ENCODE results near the gene TLK2.

Gene TLK2

GRCh38 chr17:62653002-62653825 is 174.6 kb downstream of the TLK2 start:
- Histone ChIP-seq H3K4me3 (ENCODE audit: low read length) (peak overlapping the region; percentile 62), H3K9me3 (replicated peaks; ENCODE audit: low read length) (no peaks in the 10 kb centered on the region), H3K4me2 (ENCODE audit: low read length) (peak overlapping the region; percentile 86), H3K4me1 (ENCODE audit: control insufficient read depth, insufficient read depth, low read length) (peaks cover 62% of the 10 kb centered on the region), H3K36me3 (ENCODE audit: insufficient read depth, low read length) (peaks cover 23% of the 10 kb centered on the region), H3K27me3 (ENCODE audit: control insufficient read depth, insufficient read depth, low read length) (no peaks in the 10 kb centered on the region), H3K9ac (ENCODE audit: low read depth, low read length) (peak overlapping the region; percentile 77)

- H3K4me1 ChIP-seq (ENCODE audit: control insufficient read depth, insufficient read depth, low read length): peaks cover 54% of the 10 kb centered on the region
- H3K36me3 ChIP-seq (ENCODE audit: insufficient read depth, low read length): peaks cover 28% of the 10 kb centered on the region
- H3K4me3 ChIP-seq (ENCODE audit: low read length): peak overlapping the region; percentile 53
- H3K9me3 ChIP-seq (replicated peaks; ENCODE audit: low read length): no peaks in the 10 kb centered on the region
- no peaks in the 10 kb centered on the region for H3K27me3 ChIP-seq (ENCODE audit: control insufficient read depth, insufficient read depth, low read length)
- H3K4me2 ChIP-seq (ENCODE audit: low read length): peak overlapping the region; percentile 86
- H3K9ac ChIP-seq (ENCODE audit: low read depth, low read length): peak overlapping the region; percentile 77
Observed at GRCh38 chr17:62653826-62654761, 175.5 kb downstream of the TLK2 start.

- no peaks in the 10 kb centered on the region for H3K9me3 ChIP-seq (replicated peaks; ENCODE audit: low read length)
- H3K4me2 ChIP-seq (ENCODE audit: low read length): no peak overlapping the region
- H3K4me3 ChIP-seq (ENCODE audit: low read length): no peak overlapping the region
- H3K27me3 ChIP-seq (ENCODE audit: control insufficient read depth, insufficient read depth, low read length): no peaks in the 10 kb centered on the region
- H3K4me1 ChIP-seq (ENCODE audit: control insufficient read depth, insufficient read depth, low read length): peaks cover 48% of the 10 kb centered on the region
- peaks cover 38% of the 10 kb centered on the region for H3K36me3 ChIP-seq (ENCODE audit: insufficient read depth, low read length)
- no peak overlapping the region for H3K9ac ChIP-seq (ENCODE audit: low read depth, low read length)
Observed at GRCh38 chr17:62655656-62656055, 177.0 kb downstream of the TLK2 start.

- peaks cover 41% of the 10 kb centered on the region for H3K36me3 ChIP-seq (ENCODE audit: insufficient read depth, low read length)
- H3K9me3 ChIP-seq (replicated peaks; ENCODE audit: low read length): peaks cover 5% of the 10 kb centered on the region
- H3K4me3 ChIP-seq (ENCODE audit: low read length): no peak overlapping the region
- no peak overlapping the region for H3K4me2 ChIP-seq (ENCODE audit: low read length)
- no peaks in the 10 kb centered on the region for H3K27me3 ChIP-seq (ENCODE audit: control insufficient read depth, insufficient read depth, low read length)
- H3K9ac ChIP-seq (ENCODE audit: low read depth, low read length): no peak overlapping the region
- peaks cover 40% of the 10 kb centered on the region for H3K4me1 ChIP-seq (ENCODE audit: control insufficient read depth, insufficient read depth, low read length)
Observed at GRCh38 chr17:62656446-62656845, 177.8 kb downstream of the TLK2 start.

- no peak overlapping the region for H3K4me2 ChIP-seq (ENCODE audit: low read length)
- peaks cover 5% of the 10 kb centered on the region for H3K9me3 ChIP-seq (replicated peaks; ENCODE audit: low read length)
- no peak overlapping the region for H3K9ac ChIP-seq (ENCODE audit: low read depth, low read length)
Observed at GRCh38 chr17:62657145-62657665, 178.6 kb downstream of the TLK2 start.

GRCh38 chr17:62657690-62658089 is 179.1 kb downstream of the TLK2 start:
- H3K4me1 ChIP-seq (ENCODE audit: control insufficient read depth, insufficient read depth, low read length): peaks cover 29% of the 10 kb centered on the region
- no peak overlapping the region for H3K9ac ChIP-seq (ENCODE audit: low read depth, low read length)
- H3K4me2 ChIP-seq (ENCODE audit: low read length): no peak overlapping the region

More at GRCh38 chr17:62657145-62657665, 178.6 kb downstream of the TLK2 start:
- H3K4me3 ChIP-seq (ENCODE audit: low read length): no peak overlapping the region
- H3K4me1 ChIP-seq (ENCODE audit: control insufficient read depth, insufficient read depth, low read length): peaks cover 32% of the 10 kb centered on the region
- no peaks in the 10 kb centered on the region for H3K27me3 ChIP-seq (ENCODE audit: control insufficient read depth, insufficient read depth, low read length)
- peaks cover 41% of the 10 kb centered on the region for H3K36me3 ChIP-seq (ENCODE audit: insufficient read depth, low read length)

GRCh38 chr17:62658136-62658920 is 179.7 kb downstream of the TLK2 start:
- no peak overlapping the region for H3K4me3 ChIP-seq (ENCODE audit: low read length)
- no peak overlapping the region for H3K9ac ChIP-seq (ENCODE audit: low read depth, low read length)
- no peaks in the 10 kb centered on the region for H3K27me3 ChIP-seq (ENCODE audit: control insufficient read depth, insufficient read depth, low read length)
- no peak overlapping the region for H3K4me2 ChIP-seq (ENCODE audit: low read length)
- peaks cover 5% of the 10 kb centered on the region for H3K9me3 ChIP-seq (replicated peaks; ENCODE audit: low read length)
- peaks cover 41% of the 10 kb centered on the region for H3K36me3 ChIP-seq (ENCODE audit: insufficient read depth, low read length)
- peaks cover 23% of the 10 kb centered on the region for H3K4me1 ChIP-seq (ENCODE audit: control insufficient read depth, insufficient read depth, low read length)

More at GRCh38 chr17:62657690-62658089, 179.1 kb downstream of the TLK2 start:
- Histone ChIP-seq H3K4me3 (ENCODE audit: low read length) (no peak overlapping the region), H3K9me3 (replicated peaks; ENCODE audit: low read length) (peaks cover 5% of the 10 kb centered on the region), H3K27me3 (ENCODE audit: control insufficient read depth, insufficient read depth, low read length) (no peaks in the 10 kb centered on the region), H3K36me3 (ENCODE audit: insufficient read depth, low read length) (peaks cover 41% of the 10 kb centered on the region)

GRCh38 chr17:62660629-62661118 is 182.0 kb downstream of the TLK2 start:
- Histone ChIP-seq H3K9me3 (replicated peaks; ENCODE audit: low read length) (peaks cover 5% of the 10 kb centered on the region), H3K4me3 (ENCODE audit: low read length) (no peak overlapping the region), H3K9ac (ENCODE audit: low read depth, low read length) (no peak overlapping the region), H3K4me2 (ENCODE audit: low read length) (no peak overlapping the region), H3K4me1 (ENCODE audit: control insufficient read depth, insufficient read depth, low read length) (peaks cover 8% of the 10 kb centered on the region), H3K27me3 (ENCODE audit: control insufficient read depth, insufficient read depth, low read length) (no peaks in the 10 kb centered on the region), H3K36me3 (ENCODE audit: insufficient read depth, low read length) (peaks cover 52% of the 10 kb centered on the region)

- no peak overlapping the region for H3K4me2 ChIP-seq (ENCODE audit: low read length)
- no peaks in the 10 kb centered on the region for H3K27me3 ChIP-seq (ENCODE audit: control insufficient read depth, insufficient read depth, low read length)
- peaks cover 57% of the 10 kb centered on the region for H3K36me3 ChIP-seq (ENCODE audit: insufficient read depth, low read length)
- H3K9ac ChIP-seq (ENCODE audit: low read depth, low read length): no peak overlapping the region
- no peak overlapping the region for H3K4me3 ChIP-seq (ENCODE audit: low read length)
- H3K9me3 ChIP-seq (replicated peaks; ENCODE audit: low read length): peaks cover 5% of the 10 kb centered on the region
- H3K4me1 ChIP-seq (ENCODE audit: control insufficient read depth, insufficient read depth, low read length): peaks cover 8% of the 10 kb centered on the region
Observed at GRCh38 chr17:62661337-62661736, 182.7 kb downstream of the TLK2 start.

- Histone ChIP-seq H3K9ac (ENCODE audit: low read depth, low read length) (no peak overlapping the region), H3K4me1 (ENCODE audit: control insufficient read depth, insufficient read depth, low read length) (no peaks in the 10 kb centered on the region), H3K27me3 (ENCODE audit: control insufficient read depth, insufficient read depth, low read length) (no peaks in the 10 kb centered on the region), H3K4me2 (ENCODE audit: low read length) (no peak overlapping the region), H3K9me3 (replicated peaks; ENCODE audit: low read length) (peaks cover 5% of the 10 kb centered on the region), H3K4me3 (ENCODE audit: low read length) (no peak overlapping the region), H3K36me3 (ENCODE audit: insufficient read depth, low read length) (peaks cover 61% of the 10 kb centered on the region)
Observed at GRCh38 chr17:62662855-62663254, 184.2 kb downstream of the TLK2 start.
